ENCODE measurements around the gene SAA1.

DNA sequence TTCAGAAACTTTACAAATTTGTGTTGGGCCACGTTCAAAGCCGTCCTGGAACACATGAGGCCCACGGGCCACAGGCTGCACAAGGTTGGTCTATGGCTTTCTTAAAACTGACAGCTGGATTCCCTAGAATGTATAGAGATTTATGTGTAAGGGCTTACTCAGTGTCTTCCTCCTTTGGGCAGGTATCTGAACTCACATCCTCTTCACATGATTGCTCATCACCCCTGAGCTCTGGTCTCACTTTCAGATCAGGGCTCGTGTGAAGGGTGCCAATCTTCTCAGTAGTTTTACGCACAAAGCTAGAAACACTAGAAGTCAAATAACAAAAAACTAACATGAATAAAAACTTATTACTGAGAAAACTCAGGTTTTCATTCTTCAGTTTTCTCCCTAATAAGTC is 28.8 kb downstream of the SAA1 start:
- no peak for TF ChIP-seq POLR2A (IDR thresholded peaks at IDR 0.05; ENCODE audit: low read depth, low read length)
- no peak for TF ChIP-seq EZH2 (IDR thresholded peaks at IDR 0.05; ENCODE audit: borderline replicate concordance, low read depth, low read length, severe bottlenecking)
- TF ChIP-seq POLR2AphosphoS5 (IDR thresholded peaks at IDR 0.05; ENCODE audit: insufficient read depth, low read depth, low read length), result no peak
- no peak for TF ChIP-seq JUN (IDR thresholded peaks at IDR 0.05; ENCODE audit: borderline replicate concordance, insufficient read depth, insufficient read length, low read depth)
- TF ChIP-seq MYC (IDR thresholded peaks at IDR 0.05; ENCODE audit: low read depth, low read length), result no peak
- TF ChIP-seq, protein P1, sequence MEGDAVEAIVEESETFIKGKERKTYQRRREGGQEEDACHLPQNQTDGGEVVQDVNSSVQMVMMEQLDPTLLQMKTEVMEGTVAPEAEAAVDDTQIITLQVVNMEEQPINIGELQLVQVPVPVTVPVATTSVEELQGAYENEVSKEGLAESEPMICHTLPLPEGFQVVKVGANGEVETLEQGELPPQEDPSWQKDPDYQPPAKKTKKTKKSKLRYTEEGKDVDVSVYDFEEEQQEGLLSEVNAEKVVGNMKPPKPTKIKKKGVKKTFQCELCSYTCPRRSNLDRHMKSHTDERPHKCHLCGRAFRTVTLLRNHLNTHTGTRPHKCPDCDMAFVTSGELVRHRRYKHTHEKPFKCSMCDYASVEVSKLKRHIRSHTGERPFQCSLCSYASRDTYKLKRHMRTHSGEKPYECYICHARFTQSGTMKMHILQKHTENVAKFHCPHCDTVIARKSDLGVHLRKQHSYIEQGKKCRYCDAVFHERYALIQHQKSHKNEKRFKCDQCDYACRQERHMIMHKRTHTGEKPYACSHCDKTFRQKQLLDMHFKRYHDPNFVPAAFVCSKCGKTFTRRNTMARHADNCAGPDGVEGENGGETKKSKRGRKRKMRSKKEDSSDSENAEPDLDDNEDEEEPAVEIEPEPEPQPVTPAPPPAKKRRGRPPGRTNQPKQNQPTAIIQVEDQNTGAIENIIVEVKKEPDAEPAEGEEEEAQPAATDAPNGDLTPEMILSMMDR (IDR thresholded peaks at IDR 0.05; ENCODE audit: extremely low read depth in 1 of 2, insufficient read depth in 1 of 2, low read depth in 1 of 2, low read length in 2 of 2), result no peak
